ENCODE measurements around the gene CFAP57. TPM values are rescaled to one million over a fixed set of nuclear protein-coding genes. Genes with fewer than 3 reads are reported as not detected.
A peak's percentile ranks its signal among the peaks of the same experiment; 100 is the strongest.

CFAP57 gene
- total RNA-seq, 1 donor from 2014 or later, result not detected

GRCh38 chr1:43225168-43225567 is 53.0 kb downstream of the CFAP57 start:
- H3K4me1 ChIP-seq, result peaks cover 11% of the 10 kb centered on the region
- no peak overlapping the region for H3K4me3 ChIP-seq
- no peak for DNase-seq
- intact Hi-C loops (cut with micrococcal nuclease), result loop anchor here (10.0 kb wide), 1 partner anchor 160 kb away; the partner anchor contains the start of genes MED8 and SZT2
- H3K27me3 ChIP-seq (ENCODE audit: low read depth), result no peaks in the 10 kb centered on the region
- H3K36me3 ChIP-seq, result no peaks in the 10 kb centered on the region
- no peak overlapping the region for H3K27ac ChIP-seq (replicated peaks)
- TF ChIP-seq CTCF (IDR thresholded peaks at IDR 0.05; ENCODE audit: borderline replicate concordance), result no peak
- H3K9me3 ChIP-seq (replicated peaks), result no peaks in the 10 kb centered on the region

- Histone ChIP-seq H3K36me3 (no peaks in the 10 kb centered on the region), H3K27me3 (ENCODE audit: low read depth) (no peaks in the 10 kb centered on the region), H3K9me3 (replicated peaks) (no peaks in the 10 kb centered on the region), H3K4me3 (no peak overlapping the region), H3K27ac (replicated peaks) (no peak overlapping the region), H3K4me1 (peaks cover 16% of the 10 kb centered on the region)
- TF ChIP-seq CTCF (IDR thresholded peaks at IDR 0.05; ENCODE audit: borderline replicate concordance), result peak; percentile 94
- DNase-seq, result peak; percentile 76
- intact Hi-C loops (cut with micrococcal nuclease), result loop anchor here (2.0 to 10.0 kb wide), 2 partner anchors 158 to 188 kb away; partner anchors contain the start of genes MED8 and SZT2
Measured at GRCh38 chr1:43227143-43227764, 55.1 kb downstream of the CFAP57 start.

- no peaks in the 10 kb centered on the region for H3K27me3 ChIP-seq (ENCODE audit: low read depth)
- no peak overlapping the region for H3K4me3 ChIP-seq
- no peak for DNase-seq
Measured at GRCh38 chr1:43229826-43230780, 58.0 kb downstream of the CFAP57 start.

GRCh38 chr1:43232074-43232473 is 59.9 kb downstream of the CFAP57 start:
- no peak overlapping the region for H3K27ac ChIP-seq (replicated peaks)
- intact Hi-C loops (cut with micrococcal nuclease), result no loop called here
- no peak for TF ChIP-seq CTCF (IDR thresholded peaks at IDR 0.05; ENCODE audit: borderline replicate concordance)

More at GRCh38 chr1:43229826-43230780, 58.0 kb downstream of the CFAP57 start:
- H3K9me3 ChIP-seq (replicated peaks), result no peaks in the 10 kb centered on the region
- peaks cover 39% of the 10 kb centered on the region for H3K4me1 ChIP-seq
- TF ChIP-seq CTCF (IDR thresholded peaks at IDR 0.05; ENCODE audit: borderline replicate concordance), result no peak
- no peak overlapping the region for H3K27ac ChIP-seq (replicated peaks)
- intact Hi-C loops (cut with micrococcal nuclease), result loop anchor here (10.0 kb wide), 1 partner anchor 155 kb away; the partner anchor contains the start of genes MED8 and SZT2
- no peaks in the 10 kb centered on the region for H3K36me3 ChIP-seq

GRCh38 chr1:43232482-43232881 is 60.4 kb downstream of the CFAP57 start:
- peak overlapping the region; percentile 27 for H3K27ac ChIP-seq (replicated peaks)
- DNase-seq, result no peak
- H3K4me1 ChIP-seq, result peaks cover 43% of the 10 kb centered on the region
- no peaks in the 10 kb centered on the region for H3K27me3 ChIP-seq (ENCODE audit: low read depth)
- no peaks in the 10 kb centered on the region for H3K36me3 ChIP-seq
- intact Hi-C loops (cut with micrococcal nuclease), result no loop called here
- no peaks in the 10 kb centered on the region for H3K9me3 ChIP-seq (replicated peaks)
- no peak for TF ChIP-seq CTCF (IDR thresholded peaks at IDR 0.05; ENCODE audit: borderline replicate concordance)
- H3K4me3 ChIP-seq, result no peak overlapping the region

More at GRCh38 chr1:43232074-43232473, 59.9 kb downstream of the CFAP57 start:
- Histone ChIP-seq H3K9me3 (replicated peaks) (no peaks in the 10 kb centered on the region), H3K4me3 (no peak overlapping the region), H3K4me1 (peaks cover 45% of the 10 kb centered on the region), H3K27me3 (ENCODE audit: low read depth) (no peaks in the 10 kb centered on the region), H3K36me3 (no peaks in the 10 kb centered on the region)
- DNase-seq, result no peak
